HG03139 (cell line): ENCODE data around the gene NCAM2.
"Not testable (repeated sequence)": the region's sequence is repeated elsewhere in the genome, so short reads cannot be mapped to it uniquely, and the experiment has no call there.

Source experiments
- ATAC-seq: cut with Tn5 transposase; IDR thresholded peaks from one replicate; pipeline ENCODE4 v1.9.1; 2021; ENCODE audit not compliant: unreplicated experiment

NCAM2 gene

DNA sequence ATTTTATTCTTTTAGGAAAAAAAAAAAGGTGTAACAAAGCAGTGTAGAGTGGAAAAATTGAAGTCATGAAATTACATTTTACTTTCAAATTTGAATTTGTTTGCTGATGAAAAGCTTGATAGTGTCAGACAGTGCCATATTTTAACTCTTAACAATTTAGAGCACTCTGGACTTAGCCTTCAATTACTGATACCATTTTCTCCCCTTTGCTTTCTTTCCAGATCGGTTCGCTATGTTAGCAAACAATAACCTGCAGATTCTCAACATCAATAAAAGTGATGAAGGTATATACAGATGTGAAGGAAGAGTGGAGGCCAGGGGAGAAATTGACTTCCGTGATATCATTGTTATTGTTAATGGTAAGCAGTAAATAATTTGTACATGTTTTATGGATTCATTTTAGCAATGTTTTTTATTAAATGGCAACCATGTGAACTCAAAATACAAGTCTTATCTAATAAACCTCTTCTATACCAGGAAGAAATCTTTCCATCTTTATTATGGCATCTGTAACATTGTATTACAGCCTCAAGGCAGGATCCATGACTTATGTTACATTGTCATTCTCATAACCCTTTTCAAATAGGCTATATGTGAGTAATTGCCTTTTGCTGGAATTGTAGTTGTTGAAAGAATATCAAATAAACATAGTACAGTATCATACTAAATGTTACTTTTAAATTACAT is 293.8 kb downstream of the NCAM2 start:
- ATAC-seq = no peak

DNA sequence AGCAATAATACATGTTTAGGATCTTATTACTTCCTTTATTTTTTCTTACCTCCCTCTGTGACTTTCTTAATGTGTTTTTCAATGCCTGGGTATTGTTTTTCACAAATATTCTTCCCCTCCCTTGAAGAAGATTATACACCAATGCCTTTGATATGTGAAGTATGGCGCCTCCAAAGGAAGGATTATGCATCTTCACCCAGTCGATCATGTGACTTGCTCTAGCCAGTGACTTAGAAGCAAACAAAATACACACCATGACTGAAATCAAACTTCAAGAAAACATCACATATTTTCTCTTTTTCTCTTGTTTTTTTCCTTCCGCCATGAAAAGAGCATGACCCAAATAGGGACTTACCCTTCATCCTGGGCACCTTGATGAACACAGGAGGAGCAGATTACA is 297.1 kb downstream of the NCAM2 start:
- ATAC-seq = no peak

DNA sequence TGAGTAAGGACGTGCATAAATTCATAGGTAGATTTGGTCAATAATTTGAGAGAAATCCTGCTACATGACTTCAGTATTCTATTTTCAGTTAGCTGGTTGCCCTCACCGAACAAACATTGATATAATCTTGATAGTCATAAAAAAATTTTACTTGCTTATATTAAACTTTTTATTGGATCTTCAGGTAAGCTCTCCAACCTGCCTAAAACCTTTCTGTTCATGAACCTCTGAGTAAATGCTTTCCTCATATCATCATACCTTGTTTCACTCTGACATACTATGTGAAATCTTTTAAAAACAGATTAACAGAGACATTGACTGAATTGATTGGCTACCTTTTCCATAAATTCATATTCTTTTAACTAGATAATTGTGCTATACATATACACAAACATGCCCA is 299.0 kb downstream of the NCAM2 start:
- ATAC-seq = no peak

DNA sequence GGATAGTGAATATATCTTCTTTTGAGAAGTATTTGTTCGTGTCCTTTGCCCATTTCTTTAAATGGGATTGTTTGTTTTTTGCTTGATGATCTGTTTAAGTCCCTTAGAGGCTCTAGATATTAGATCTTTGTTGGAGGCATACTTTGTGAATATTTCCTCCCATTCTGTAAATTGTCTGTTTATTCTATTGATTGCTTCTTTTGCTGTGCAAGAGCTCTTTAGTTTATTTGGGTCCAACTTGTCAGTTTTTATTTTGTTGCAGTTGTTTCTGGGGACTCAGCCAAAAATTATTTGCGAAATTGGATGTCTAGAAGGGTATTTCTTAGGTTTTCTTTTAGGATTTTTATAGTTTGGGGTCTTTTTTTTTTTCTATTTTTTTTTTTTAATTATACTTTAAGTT is 302.8 kb downstream of the NCAM2 start:
- ATAC-seq = no peak

DNA sequence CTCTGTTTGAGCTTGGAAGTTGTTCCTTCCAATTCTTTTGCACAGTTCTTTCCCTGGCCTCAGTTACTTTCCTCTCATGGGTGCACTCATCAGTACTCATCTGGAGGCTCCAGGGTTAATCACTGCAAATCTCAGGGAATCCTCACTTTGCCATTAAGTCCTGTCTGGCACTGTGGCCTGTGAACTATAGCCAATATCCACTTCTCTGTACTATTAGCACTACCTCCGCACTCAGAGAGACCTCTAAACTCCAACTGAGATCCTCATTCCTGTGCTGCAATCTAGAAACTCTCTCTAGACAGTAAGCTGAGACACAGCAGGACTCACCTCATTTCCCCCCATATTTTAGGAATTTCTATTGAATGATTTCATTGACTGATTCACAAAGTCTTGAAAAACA is 311.3 kb downstream of the NCAM2 start:
- no peak for ATAC-seq

DNA sequence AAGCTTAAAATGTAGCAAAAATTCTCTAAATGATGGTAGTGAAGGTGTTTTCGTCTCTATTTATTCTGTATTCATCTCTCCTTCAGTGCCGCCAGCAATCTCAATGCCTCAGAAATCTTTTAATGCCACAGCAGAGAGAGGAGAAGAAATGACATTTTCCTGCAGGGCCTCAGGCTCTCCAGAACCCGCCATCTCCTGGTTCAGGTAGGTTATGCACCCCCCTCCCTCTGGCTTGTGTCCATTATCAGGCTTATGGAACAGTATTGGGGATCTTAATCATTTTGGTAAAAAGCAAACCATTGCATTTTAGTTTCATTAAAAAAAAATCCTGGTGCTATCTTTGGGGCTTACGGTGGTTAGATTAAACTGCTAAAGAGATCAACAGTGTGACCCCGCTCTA is 326.1 kb downstream of the NCAM2 start:
- ATAC-seq = no peak

DNA sequence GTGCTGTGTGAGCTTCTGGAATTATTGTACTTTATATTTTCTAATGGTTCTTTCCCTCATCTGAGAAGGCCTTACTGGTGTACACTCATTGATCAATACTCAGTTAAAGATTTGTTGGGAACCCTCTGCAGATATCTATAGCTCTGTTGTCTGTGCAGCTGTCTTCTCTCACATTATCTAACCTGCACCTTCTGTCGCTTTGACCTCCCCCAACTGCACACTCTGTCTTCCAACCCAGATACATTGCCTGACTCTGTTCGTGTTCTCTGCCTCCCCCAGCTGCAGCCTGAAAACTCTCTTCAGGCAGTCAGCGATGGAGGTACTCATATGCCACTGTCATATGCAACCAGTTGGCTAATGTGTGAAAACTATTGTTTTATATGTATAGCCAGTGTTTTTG is 334.3 kb downstream of the NCAM2 start:
- no peak for ATAC-seq

DNA sequence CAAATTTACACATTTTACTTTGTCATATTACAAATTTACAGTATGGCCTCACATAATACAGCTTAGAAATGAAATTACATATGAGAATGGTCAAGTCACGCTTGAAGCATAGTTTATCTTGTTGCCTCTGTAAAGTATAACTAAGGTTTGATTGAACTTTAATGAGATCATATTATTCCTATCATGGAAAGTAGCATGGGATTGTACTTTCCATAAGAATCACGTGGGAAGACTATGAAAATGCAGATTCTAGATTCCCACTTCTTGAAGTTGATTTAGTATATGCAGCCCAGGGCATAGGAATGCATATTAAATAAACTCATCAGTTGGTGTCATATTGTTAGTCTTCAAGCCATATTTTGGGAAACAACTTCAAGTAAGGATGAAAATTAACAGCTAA is 342.8 kb downstream of the NCAM2 start:
- no peak for ATAC-seq

DNA sequence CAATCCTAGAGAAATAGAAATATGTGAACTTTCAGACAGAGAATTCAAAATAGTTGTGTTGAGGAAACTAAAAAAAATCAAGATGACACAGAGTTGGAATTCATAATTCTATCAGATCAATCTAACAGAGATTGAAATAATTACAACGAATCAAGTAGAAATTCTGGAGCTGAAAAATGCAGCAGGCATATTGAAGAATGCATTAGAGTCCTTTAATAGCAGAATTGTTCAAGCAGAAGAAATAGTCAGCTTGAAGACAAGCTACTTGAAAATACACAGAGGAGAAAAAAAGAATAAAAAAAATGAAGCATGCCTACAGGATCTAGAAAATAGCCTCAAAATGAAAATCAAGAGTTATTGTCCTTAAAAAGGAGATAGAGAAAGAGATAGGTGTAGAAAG is 347.1 kb downstream of the NCAM2 start:
- no peak for ATAC-seq

DNA sequence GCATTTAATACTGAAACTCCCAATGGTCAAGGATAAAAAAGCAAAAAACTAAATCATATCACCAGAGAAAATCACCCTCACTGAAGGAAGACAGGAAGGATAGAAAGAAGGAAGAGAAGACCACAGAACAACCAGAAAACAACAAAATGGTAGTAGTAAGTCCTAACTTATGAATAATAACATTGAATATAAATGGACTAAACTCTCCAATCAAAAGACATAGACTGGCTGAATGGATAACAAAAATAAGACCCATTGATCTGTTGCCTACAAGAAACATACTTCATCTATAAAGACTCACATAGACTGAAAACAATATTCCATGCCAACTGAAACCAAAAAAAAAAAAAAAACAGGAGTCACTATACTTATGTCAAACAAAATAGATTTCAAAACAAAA is 347.7 kb downstream of the NCAM2 start:
- ATAC-seq = no peak

DNA sequence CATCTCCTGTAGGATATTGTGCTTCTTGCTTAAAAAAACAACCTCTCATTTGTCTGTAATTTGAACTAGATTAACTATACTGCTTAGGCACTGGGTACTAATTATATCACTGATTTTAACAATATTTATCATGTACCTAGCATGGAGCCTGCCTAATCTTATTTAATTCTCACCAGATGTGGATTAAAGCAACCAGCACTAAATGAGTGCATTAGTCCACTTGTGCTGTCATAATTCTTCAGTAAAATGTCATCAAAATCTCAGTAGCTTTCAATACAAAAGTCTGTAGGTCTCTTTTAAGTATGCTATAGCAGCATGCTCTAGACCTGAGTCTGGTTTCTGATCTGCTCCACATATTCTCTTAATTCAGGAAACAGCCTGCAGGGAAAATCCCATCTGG is 368.1 kb downstream of the NCAM2 start:
- no peak for ATAC-seq

DNA sequence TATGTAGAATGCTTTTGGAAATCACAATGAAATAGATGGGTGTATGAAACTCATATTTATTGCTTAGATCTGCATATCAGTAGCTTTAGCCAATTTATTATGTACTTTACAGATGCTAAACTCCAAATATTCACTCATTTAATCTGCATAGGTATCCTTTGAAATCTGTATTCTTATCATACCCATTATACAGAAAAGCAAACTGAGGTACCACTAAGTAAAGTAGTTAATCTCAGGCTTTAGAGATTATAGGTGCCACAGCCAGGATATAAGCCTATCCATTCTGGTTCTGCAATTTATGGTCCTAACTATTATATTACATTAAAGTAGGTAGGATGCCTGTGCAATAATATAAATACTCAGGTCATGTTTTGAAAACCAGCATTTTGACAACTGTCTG is 369.4 kb downstream of the NCAM2 start:
- no peak for ATAC-seq

DNA sequence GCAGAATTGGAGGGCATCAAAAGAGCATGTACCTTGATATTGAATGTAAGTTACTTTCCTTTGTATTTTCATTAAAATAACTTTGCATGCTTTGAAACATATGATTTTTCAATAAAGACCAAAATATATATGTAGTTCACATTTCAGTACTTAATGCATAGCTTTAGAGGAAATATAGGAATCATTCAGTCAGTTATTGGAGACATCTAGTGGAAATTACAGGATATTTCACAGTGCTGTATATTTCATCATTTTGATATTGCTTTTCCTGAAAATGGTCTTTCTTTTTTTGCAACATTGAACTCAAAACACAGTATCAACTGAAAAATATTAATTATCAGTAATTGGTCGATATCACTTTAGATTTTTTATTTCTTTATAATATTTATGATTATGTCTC is 375.8 kb downstream of the NCAM2 start:
- no peak for ATAC-seq

DNA sequence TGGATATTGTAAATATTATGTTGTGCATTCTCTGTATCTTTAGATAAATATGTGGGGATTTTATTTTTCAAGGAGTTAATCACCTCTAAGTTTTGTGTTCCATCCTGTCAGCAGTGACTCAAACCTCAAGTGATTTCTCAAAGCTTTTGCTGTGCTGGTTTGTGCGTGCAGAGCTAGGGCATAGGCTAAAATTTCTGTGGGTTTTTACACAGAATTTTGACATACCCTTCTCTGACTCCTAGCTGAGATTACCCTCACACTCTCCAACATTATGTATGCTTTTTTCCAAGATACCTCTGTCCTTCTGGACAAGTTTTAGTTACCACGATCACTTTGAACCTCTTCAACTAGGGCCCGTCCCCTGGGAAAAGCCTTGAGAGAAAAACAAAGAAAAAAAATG is 384.9 kb downstream of the NCAM2 start:
- ATAC-seq = no peak

DNA sequence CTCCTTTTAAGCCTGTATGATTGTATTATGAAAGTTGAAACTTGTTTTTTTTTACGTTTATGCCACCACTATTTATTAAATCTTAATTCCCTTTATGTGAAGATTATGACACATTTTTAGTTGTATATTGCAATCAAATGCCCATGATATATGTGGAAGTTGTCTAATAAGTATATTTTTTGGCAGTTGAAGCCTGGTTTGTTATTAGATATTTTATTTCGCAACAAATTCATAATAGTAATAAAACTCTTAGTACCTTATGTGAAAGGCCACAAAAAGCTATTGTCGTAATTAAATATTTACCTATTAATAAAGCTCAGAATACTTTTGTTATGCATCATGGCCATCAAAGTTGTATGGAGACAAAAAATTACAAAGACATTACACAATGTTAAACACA is 386.8 kb downstream of the NCAM2 start:
- ATAC-seq = no peak

DNA sequence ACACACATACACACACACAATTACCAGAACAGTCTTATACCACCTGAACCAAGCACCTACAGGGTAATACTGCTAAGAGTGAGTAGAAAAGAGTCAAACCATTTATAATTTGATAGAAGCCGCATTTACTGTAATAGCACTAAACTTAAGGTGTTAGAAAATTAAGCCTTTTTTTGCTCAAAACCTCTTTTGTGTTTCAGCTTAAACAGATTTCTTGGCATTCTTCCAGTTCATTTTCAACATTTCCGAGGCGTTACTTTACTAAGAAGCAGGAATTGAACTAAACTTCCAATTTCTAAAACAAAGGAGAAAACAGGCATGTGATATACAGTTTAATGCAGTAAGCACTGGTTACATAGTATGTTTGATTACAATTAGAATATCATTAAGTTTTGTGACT is 387.2 kb downstream of the NCAM2 start:
- ATAC-seq = no peak

DNA sequence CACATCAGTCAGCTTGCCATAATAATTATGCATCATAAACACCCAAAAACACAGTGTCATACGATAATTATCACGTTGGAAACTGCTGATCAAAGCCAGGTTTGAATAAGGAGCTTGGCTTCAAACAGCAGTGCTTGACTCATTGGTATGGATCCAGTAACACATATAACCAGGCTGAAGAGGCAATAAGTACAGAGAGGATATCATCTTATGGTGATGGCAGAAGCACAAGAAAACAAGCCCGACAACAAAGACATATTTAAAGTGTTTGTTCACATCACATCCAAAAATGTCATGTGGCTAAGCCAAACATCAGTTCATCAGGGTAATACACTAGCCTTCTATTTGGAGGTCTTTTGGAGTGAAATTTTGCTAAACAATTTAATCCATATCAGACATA is 389.7 kb downstream of the NCAM2 start:
- no peak for ATAC-seq

DNA sequence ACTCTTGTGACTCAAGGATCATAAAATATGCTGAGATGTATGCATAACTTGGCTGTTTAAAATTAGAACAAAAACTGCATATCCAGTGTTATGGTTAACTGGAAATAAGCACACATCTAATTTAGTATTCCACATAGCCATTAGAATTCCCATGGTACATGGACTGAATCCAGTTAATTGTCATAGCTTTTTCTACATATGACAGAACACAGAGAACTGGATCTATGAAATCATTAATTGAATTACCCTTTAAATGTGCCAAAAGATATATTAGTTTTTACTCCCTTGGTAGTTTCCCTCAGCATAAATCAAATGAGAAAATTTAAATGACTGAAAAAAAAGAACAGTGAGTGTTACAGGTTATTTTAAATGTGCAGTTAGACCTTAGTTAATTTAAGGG is 395.9 kb downstream of the NCAM2 start:
- ATAC-seq = no peak

DNA sequence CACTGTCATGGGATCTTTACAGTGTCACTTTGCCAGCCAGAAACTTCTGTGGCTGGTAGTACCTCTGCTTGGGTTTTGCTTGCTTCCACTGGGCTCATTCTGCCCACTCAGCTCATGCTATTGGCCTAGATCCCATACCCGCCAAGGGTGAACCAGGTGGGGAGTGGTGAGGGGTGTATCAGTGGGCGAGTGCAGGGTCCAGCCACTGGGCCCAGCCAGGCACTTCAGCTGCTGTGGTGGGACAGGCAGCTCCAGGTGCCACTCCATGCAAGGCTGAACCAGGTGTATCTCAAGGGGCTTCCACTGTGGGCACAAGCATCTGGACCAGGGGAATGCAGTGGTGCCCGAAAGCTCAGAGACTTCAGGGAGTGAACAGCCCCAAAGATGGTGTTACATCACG is 398.2 kb downstream of the NCAM2 start:
- ATAC-seq = no peak

DNA sequence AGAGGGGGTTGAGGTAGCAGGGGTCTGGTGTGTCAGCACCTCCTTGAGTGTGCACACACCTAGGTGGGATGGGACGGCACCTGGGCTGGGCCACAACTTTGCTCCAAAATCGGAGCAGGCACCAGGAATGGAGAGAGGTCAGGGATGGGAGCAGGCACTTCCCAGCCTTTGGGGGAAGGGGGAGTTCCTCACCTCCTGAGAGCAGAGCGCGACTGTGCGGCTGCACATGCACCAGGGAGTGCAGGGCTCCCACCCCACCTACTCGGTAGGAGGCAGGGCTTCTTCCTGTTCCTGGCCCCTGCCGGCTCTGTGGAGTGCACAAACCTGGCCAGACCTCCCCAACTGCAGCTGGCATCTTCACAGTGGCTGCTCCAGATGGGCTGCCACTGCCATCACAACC is 399.3 kb downstream of the NCAM2 start:
- no peak for ATAC-seq

DNA sequence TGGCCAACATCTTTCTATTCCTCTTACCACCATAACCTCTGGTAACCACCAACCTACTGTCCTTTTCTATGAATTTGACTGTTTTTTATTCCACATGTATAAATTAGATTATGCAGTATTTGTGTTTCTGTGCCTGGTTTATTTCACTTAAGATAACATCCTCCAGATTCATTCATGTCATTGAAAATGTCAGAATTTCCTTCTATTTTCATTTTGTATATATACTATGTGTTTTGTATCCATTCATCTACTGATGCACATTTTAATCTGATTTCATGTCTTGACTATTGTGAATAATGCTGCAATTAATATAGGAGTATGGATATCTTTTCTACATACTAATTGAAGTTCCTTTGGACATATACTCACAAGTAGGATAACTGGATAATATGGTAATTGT is 403.2 kb downstream of the NCAM2 start:
- no peak for ATAC-seq

DNA sequence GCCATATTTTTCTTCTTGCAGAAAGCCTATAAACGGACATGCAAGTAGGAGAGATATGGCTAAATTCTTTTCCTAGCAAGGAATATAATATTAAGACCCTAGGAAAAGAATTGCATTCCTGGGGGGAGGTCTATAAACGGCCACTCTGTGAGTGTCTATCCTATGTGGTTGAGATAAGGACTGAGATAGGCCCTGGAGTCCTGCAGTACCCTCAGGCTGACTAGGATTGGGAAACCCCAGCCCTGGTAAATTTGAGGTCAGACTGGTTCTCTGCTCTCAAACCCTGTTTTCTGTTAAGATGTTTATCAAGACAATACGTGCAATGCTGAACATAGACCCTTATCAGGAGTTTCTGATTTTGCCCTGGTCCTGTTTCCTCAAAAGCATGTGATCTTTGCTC is 404.0 kb downstream of the NCAM2 start:
- ATAC-seq = not testable (repeated sequence)

DNA sequence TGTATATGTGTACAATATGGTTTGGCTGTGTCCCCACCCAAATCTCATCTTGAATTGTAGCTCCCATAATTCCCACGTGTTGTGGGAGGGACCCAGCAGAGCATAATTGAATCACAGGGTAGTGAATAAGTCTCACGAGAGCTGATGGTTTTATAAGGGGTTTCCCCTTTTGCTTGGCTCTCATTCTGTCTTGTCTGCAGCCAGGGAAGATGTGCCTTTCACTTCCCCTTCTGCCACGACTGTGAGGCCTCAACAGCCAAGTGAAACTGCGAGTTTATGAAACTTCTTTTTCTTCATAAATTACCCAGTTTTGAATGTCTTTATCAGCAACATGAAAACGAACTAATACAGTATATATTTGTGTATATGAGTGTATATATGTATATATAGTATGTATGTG is 406.1 kb downstream of the NCAM2 start:
- peak; percentile 61 for ATAC-seq

DNA sequence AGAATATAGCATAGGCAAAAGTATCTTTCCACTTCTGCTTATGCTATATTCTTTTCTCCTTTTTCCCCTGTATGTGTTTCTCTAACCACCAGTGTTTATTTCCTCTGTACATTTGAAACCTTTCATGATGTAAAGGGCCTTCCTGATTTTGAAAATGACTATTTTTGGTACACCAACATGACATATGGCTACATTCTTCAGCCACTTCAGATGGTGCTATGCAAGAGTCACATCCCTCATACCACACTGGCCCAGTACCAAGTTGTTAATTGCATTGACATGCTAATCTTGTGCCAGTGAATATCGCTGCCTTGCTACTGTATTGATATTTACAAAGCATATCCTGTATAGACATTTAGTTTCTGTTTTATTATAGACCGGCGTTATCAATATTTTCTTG is 408.7 kb downstream of the NCAM2 start:
- no peak for ATAC-seq
